Endothelial cell (in vitro differentiated cells): ENCODE data around the gene C1QTNF2. TPM values are rescaled to one million over a fixed set of nuclear protein-coding genes. Genes with fewer than 3 reads are reported as not detected.

ENCODE experiments used
- DNase-seq: peaks from one replicate; pipeline ENCODE4 v3.0.0; 2021; ENCODE audit warnings: low spot score
- H3K27ac Mint-ChIP-seq: one replicate; pipeline ENCODE4 v1.8.0; 2021; ENCODE audit warnings: mixed read lengths, inconsistent platforms; ENCODE audit not compliant: unreplicated experiment
- H3K27me3 Mint-ChIP-seq: one replicate; pipeline ENCODE4 v1.8.0; 2021; ENCODE audit warnings: mild to moderate bottlenecking, moderate library complexity, mixed read lengths, inconsistent platforms; ENCODE audit not compliant: unreplicated experiment
- H3K36me3 Mint-ChIP-seq: one replicate; pipeline ENCODE4 v1.8.0; 2021; ENCODE audit warnings: mild to moderate bottlenecking, low read depth, mixed read lengths, inconsistent platforms; ENCODE audit not compliant: unreplicated experiment
- H3K4me1 Mint-ChIP-seq: one replicate; pipeline ENCODE4 v1.8.0; 2021; ENCODE audit warnings: mild to moderate bottlenecking, mixed read lengths, inconsistent platforms; ENCODE audit not compliant: unreplicated experiment
- H3K4me3 Mint-ChIP-seq: one replicate; pipeline ENCODE4 v1.8.0; 2021; ENCODE audit warnings: mild to moderate bottlenecking, mixed read lengths, inconsistent platforms; ENCODE audit not compliant: unreplicated experiment
- H3K9me3 Mint-ChIP-seq: one replicate; pipeline ENCODE4 v1.8.0; 2021; ENCODE audit warnings: mixed read lengths, inconsistent platforms; ENCODE audit not compliant: unreplicated experiment
- CTCF ChIP-seq: fragments of 200-600 bp; sonication (generic); IDR thresholded peaks from one replicate; pipeline ENCODE4 v1.5.0; 2021; ENCODE audit warnings: antibody characterized with exemption; ENCODE audit not compliant: unreplicated experiment
- total RNA-seq: library from RNA; stranded (reverse); fragmentation: NEBNext Ultra II Directional; extraction: Animal tissue kit (Norgen Biotek cat#: 25700); gene quantifications from one replicate; pipeline ENCODE4 v1.2.1, GENCODE V29; 2021; ENCODE audit not compliant: unreplicated experiment

The C1QTNF2 gene
- total RNA-seq, 1 donor from 2014 or later, result not detected

DNA sequence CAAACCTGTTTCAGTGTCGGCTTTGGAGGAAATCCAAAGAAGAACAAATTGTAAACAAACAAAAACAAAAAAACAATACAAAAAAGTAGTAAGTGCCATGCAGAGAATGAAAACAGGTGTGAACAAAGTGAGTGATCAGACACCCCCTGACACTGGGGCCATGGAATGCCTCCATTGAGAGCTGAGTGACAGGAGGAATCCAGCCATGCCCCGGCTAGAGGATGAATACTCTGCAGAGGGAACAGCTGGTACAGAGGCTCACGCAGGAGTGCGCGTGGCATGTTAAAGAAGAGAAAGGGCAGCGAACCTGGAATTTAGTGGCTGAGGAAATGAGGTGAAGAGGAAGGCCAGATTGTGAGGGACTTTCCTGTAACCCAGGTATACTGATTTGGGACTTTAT, 42.6 kb downstream of the C1QTNF2 start:
- H3K4me1 Mint-ChIP-seq, result peaks cover 8% of the 10 kb centered on the region
- H3K4me3 Mint-ChIP-seq, result no peak overlapping the region
- H3K9me3 Mint-ChIP-seq, result no peaks in the 10 kb centered on the region
- no peak for TF ChIP-seq CTCF
- no peaks in the 10 kb centered on the region for H3K36me3 Mint-ChIP-seq
- no peak overlapping the region for H3K27ac Mint-ChIP-seq
- peaks cover 7% of the 10 kb centered on the region for H3K27me3 Mint-ChIP-seq
- no peak for DNase-seq

DNA sequence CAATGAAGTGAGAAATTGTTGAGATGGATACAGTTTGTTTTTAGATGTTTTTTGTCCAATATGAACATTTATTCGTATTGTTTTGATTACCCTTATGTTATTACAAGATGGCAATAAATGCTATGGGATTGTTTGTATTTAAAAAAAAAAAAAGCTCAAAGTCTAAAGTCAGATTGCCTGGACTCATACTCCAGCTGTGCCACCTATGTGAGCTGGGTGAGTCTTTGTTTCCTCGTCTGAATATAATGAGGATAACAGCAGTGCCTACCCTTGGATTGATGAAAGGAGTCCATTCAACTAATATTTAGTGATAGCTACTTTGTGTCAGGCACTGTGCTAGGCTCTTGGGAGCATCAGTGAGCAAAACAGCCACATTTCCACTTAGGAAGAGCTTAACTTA, 43.4 kb downstream of the C1QTNF2 start:
- no peak for TF ChIP-seq CTCF
- peaks cover 7% of the 10 kb centered on the region for H3K27me3 Mint-ChIP-seq
- H3K36me3 Mint-ChIP-seq, result no peaks in the 10 kb centered on the region
- no peak overlapping the region for H3K4me3 Mint-ChIP-seq
- no peak overlapping the region for H3K27ac Mint-ChIP-seq
- no peak for DNase-seq
- peaks cover 10% of the 10 kb centered on the region for H3K4me1 Mint-ChIP-seq
- H3K9me3 Mint-ChIP-seq, result no peaks in the 10 kb centered on the region

- Mint-ChIP-seq H3K27ac (no peak overlapping the region), H3K4me3 (no peak overlapping the region), H3K27me3 (peaks cover 7% of the 10 kb centered on the region), H3K36me3 (no peaks in the 10 kb centered on the region), H3K9me3 (no peaks in the 10 kb centered on the region), H3K4me1 (peaks cover 20% of the 10 kb centered on the region)
- DNase-seq, result no peak
- TF ChIP-seq CTCF, result no peak
Observed at GRCh38 chr5:160325716-160326115, 44.7 kb downstream of the C1QTNF2 start.

DNA sequence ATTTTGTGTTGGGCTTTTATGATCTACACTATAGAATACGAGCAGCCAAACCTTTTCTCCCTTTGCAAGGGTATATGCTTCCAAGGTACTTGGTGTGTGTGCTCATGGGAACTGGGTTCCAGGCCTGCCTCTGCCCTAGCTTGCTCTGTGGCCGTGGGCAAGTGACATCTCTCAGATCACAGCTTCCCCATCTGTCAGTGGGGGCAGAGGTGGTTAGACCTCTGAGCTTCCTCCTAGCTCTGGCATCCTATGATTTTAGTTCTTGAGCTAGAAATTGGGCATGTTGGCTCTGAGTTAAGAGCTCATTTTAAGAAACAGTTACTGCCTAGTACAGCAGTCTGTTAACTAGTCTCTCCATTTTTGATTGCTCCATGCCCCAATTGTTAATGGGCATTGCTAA, 45.5 kb downstream of the C1QTNF2 start:
- TF ChIP-seq CTCF, result no peak
- Mint-ChIP-seq H3K4me1 (peaks cover 25% of the 10 kb centered on the region), H3K36me3 (no peaks in the 10 kb centered on the region), H3K9me3 (no peaks in the 10 kb centered on the region), H3K27me3 (peaks cover 4% of the 10 kb centered on the region), H3K27ac (no peak overlapping the region), H3K4me3 (no peak overlapping the region)
- no peak for DNase-seq

DNA sequence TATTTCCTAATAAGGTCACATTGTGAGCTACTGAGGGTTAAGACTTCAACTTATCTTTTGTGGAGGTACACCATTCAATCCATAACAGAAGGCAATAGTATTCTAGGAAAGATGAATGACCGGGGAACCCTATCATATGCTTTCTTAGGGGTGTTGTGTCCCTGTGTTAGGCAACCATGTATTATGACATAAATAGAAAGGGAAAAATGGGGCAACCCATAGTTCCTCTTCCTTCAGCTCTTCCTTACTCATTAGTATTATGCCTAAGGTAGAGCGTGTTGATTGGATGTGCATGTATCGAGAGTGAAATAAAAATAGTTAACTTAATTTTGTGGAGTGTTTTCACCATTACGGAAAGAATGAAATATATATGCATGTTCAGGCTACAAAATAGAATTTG, 52.0 kb downstream of the C1QTNF2 start:
- TF ChIP-seq CTCF, result no peak
- H3K9me3 Mint-ChIP-seq, result no peaks in the 10 kb centered on the region
- H3K27me3 Mint-ChIP-seq, result peaks cover 4% of the 10 kb centered on the region
- DNase-seq, result no peak
- H3K36me3 Mint-ChIP-seq, result no peaks in the 10 kb centered on the region
- H3K4me1 Mint-ChIP-seq, result peaks cover 31% of the 10 kb centered on the region
- H3K4me3 Mint-ChIP-seq, result no peak overlapping the region
- no peak overlapping the region for H3K27ac Mint-ChIP-seq
